Activated CD4-positive, alpha-beta T cell treated with anti-CD3 and anti-CD28 coated beads, Interleukin-2, amount 10 ng/mL, durations not matched to agents 7 days and 5 days (primary cell): ENCODE data around the gene ARID3B. TPM values are rescaled to one million over a fixed set of nuclear protein-coding genes. Genes with fewer than 3 reads are reported as not detected.
A peak's percentile ranks its signal among the peaks of the same experiment; 100 is the strongest.

Experiments
- CTCF ChIA-PET: fragments of 350-600 bp; sonication (Branson Sonifier 250); formaldehyde crosslinking; loops from one replicate; lab custom pipeline; 2021; ENCODE audit warnings: antibody characterized with exemption; lab: Charles Lee
- POLR2A ChIA-PET: fragments of 350-600 bp; sonication (Branson Sonifier 250); formaldehyde crosslinking; loops from one replicate; lab custom pipeline; 2021; ENCODE audit warnings: antibody characterized with exemption; lab: Charles Lee
- DNase-seq: peaks from one replicate; pipeline ENCODE4 v3.0.0-alpha.2; 2020
- H3K27ac Mint-ChIP-seq: one replicate; pipeline ENCODE4 v1.8.0; 2021; ENCODE audit warnings: mild to moderate bottlenecking, moderate library complexity, mixed read lengths
- H3K27me3 Mint-ChIP-seq: one replicate; pipeline ENCODE4 v1.8.0; 2021; ENCODE audit warnings: mixed read lengths
- H3K36me3 Mint-ChIP-seq: one replicate; pipeline ENCODE4 v1.8.0; 2021; ENCODE audit warnings: low read depth, mixed read lengths
- H3K4me1 Mint-ChIP-seq: one replicate; pipeline ENCODE4 v1.8.0; 2021; ENCODE audit warnings: mixed read lengths
- H3K4me3 Mint-ChIP-seq: one replicate; pipeline ENCODE4 v1.8.0; 2021; ENCODE audit warnings: mild to moderate bottlenecking, moderate library complexity, mixed read lengths
- H3K9me3 Mint-ChIP-seq: one replicate; pipeline ENCODE4 v1.8.0; 2021; ENCODE audit warnings: mixed read lengths
- total RNA-seq, 2 experiments: library from RNA; stranded (reverse); gene quantifications; one replicate each; pipeline ENCODE4 v1.2.3, GENCODE V29; 2021

Gene ARID3B
- total RNA-seq, 2 experiments from 2014 or later = 28.3 to 29.0 TPM

- H3K36me3 Mint-ChIP-seq = peaks cover 10% of the 10 kb centered on the region
- peak overlapping the region; percentile 96 for H3K27ac Mint-ChIP-seq
- H3K4me3 Mint-ChIP-seq = peak overlapping the region; percentile 95
- H3K27me3 Mint-ChIP-seq = no peaks in the 10 kb centered on the region
- no peaks in the 10 kb centered on the region for H3K9me3 Mint-ChIP-seq
- H3K4me1 Mint-ChIP-seq = peaks cover 19% of the 10 kb centered on the region
- ChIA-PET POLR2A (interaction anchor here (0.6 kb wide), 1 partner anchor 9 kb away, joined by 7 read pairs; no protein-coding TSS in a partner anchor), CTCF (interaction anchor here (0.7 to 2.2 kb wide), 3 partner anchors 11 to 58 kb away, joined by 3 to 9 read pairs (median 7); partner anchors contain the start of gene ARID3B)
- DNase-seq = no peak
Measured at GRCh38 chr15:74599156-74599555, 58.1 kb downstream of the ARID3B start.

- no peak overlapping the region for H3K4me3 Mint-ChIP-seq
- H3K4me1 Mint-ChIP-seq = peaks cover 14% of the 10 kb centered on the region
- no peaks in the 10 kb centered on the region for H3K9me3 Mint-ChIP-seq
- CTCF ChIA-PET = interaction anchor here (1.2 to 3.0 kb wide), 4 partner anchors 9 to 21 kb away, joined by 3 to 19 read pairs (median 3); partner anchors contain the start of gene CLK3
- no peaks in the 10 kb centered on the region for H3K27me3 Mint-ChIP-seq
- H3K36me3 Mint-ChIP-seq = peaks cover 5% of the 10 kb centered on the region
- peak overlapping the region; percentile 50 for H3K27ac Mint-ChIP-seq
- POLR2A ChIA-PET = no interaction called here
- DNase-seq = no peak
Measured at GRCh38 chr15:74603026-74603788, 62.2 kb downstream of the ARID3B start.

DNA sequence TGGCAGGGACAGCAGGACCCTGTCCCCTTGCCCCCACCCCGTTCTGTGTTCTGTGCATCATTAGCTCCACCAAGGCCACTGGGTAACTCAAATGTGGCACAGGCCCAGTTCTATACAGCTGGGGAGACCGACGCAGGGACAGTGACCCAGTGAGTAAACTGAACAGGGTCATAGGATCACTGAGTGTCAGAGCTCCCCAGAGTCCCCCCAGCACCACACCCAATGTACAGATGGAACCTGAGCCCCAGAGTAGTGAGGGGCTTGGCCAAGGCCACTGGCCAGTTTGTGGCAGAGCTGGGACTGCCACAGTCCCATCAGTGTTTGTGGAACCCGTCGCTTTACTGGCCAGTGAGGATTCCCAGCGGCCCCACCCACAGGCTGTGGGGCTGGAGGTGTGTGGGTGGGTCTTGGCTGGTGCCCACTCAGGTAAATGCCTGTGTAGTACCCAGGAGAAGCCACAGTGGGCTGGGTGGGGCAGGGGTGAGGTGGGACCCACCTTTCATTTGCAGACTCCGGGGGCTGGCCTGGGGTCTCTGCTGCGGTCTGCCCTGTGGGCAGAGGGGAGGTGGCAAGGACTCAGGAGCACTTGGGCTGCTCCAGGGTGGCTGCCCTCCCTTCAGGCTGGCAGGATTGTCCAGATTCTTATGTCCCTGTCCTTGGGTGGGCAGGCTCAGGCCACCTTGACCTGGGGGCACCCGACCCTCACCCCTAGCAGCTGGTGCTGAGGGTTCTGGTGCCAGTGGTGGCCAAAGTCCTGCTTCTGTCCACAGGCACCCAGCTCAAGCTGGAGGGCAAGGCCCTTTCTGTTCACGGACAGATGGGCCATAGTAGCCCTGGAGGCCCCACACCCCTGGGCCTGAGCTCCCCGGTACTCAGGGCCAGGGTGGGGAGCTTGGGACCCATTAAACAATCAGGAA is 63.0 kb downstream of the ARID3B start:
- H3K9me3 Mint-ChIP-seq = no peaks in the 10 kb centered on the region
- no peak for DNase-seq
- no peak overlapping the region for H3K27ac Mint-ChIP-seq
- H3K4me3 Mint-ChIP-seq = no peak overlapping the region
- no peaks in the 10 kb centered on the region for H3K36me3 Mint-ChIP-seq
- H3K27me3 Mint-ChIP-seq = no peaks in the 10 kb centered on the region
- peaks cover 5% of the 10 kb centered on the region for H3K4me1 Mint-ChIP-seq
- CTCF ChIA-PET = interaction anchor here (0.5 to 3.0 kb wide), 6 partner anchors 8 to 207 kb away, joined by 3 to 19 read pairs (median 3); partner anchors contain the start of gene CLK3
- POLR2A ChIA-PET = no interaction called here

DNA sequence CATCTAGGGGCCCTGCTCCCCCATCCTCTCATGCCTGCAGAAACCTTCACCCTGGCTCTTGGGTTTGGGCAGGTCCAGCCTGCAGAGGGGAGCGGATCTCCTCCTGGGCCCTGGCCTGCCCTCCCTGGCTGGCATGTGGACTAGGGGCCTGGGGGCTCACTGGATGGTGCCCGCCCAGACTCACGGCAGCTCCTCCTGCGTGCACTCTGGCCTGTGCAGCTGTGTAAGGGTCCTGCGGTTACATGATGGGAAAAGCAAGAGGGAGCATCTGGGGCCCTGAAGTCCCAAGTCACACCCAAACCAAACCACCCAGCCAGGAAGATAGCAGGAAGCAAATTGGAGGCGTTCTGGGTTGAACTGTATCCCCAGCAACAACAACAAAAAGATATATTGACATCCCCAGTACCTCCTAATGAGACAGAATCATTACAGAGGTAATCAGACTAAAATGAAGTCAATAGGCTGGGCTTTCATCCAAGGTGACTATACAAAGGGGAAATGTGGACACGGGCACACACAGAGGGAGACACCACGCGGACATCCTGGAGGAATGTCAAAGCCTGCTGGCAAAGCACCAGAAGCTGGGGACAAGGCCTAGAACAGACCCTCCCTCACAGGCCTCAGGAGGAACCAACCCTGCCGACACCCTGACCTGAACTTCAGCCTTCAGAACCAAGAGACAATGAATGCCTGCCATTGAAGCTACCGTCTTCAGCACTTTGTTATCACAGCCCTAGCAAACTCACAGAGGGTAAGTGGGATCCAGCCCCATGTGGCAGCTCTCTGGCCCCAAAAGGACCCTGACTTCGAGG is 64.2 kb downstream of the ARID3B start:
- Mint-ChIP-seq H3K27ac (no peak overlapping the region), H3K4me3 (no peak overlapping the region), H3K9me3 (no peaks in the 10 kb centered on the region), H3K27me3 (no peaks in the 10 kb centered on the region), H3K36me3 (no peaks in the 10 kb centered on the region), H3K4me1 (no peaks in the 10 kb centered on the region)
- CTCF ChIA-PET = interaction anchor here (0.6 to 3.0 kb wide), 2 partner anchors 10 to 995 kb away, joined by 3 to 19 read pairs; partner anchors contain the start of gene CLK3
- DNase-seq = no peak
- POLR2A ChIA-PET = no interaction called here

DNA sequence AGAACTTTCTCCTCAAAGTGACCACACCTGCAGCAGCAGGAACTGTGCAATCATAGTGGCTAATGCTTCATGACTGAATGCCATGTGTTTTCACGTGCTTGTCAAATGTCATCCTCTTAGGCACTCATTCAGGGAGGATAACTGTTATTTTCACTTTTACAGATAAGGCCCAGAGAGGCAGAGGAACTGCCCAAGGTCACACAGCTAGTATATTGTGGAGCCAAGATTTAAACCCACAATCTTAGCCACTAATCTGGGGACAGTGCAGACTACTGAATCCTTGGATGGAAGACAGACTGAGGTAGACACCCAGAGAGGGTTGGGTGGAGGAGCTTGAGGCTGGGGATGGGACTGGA is 64.8 kb downstream of the ARID3B start:
- ChIA-PET CTCF (interaction anchor here (3.0 kb wide), 1 partner anchor 9 kb away, joined by 19 read pairs; the partner anchor contains the start of gene CLK3), POLR2A (no interaction called here)
- H3K27me3 Mint-ChIP-seq = no peaks in the 10 kb centered on the region

DNA sequence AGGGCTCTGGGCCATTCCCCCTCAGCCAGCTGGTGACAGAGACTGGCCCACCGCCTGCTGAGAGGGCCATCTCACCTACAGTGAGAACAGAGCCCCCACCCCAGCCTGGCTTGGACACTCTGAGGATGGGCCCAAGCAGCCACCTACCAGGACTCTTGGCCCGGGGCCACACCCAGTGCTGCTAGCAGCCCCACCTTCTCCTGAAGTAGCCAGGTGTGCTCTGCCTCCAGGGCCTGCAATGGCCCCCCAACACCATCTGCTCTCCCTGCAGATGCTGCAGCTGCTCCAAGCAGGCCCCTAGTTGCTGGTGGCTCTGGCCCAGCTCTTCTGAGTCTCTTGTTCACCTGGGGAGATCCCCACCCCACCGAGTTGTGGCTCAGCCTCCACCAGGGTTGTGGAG is 67.8 kb downstream of the ARID3B start:
- H3K4me3 Mint-ChIP-seq = no peak overlapping the region
- no peak overlapping the region for H3K27ac Mint-ChIP-seq
- DNase-seq = no peak
- H3K9me3 Mint-ChIP-seq = no peaks in the 10 kb centered on the region
- POLR2A ChIA-PET = no interaction called here
- H3K4me1 Mint-ChIP-seq = peaks cover 9% of the 10 kb centered on the region
- no peaks in the 10 kb centered on the region for H3K27me3 Mint-ChIP-seq
- CTCF ChIA-PET = interaction anchor here (1.0 kb wide), 1 partner anchor 13 kb away, joined by 3 read pairs; no protein-coding TSS in a partner anchor
- no peaks in the 10 kb centered on the region for H3K36me3 Mint-ChIP-seq

More for the DNA sequence above, 64.8 kb downstream of the ARID3B start:
- DNase-seq = no peak
- Mint-ChIP-seq H3K9me3 (no peaks in the 10 kb centered on the region), H3K27ac (no peak overlapping the region), H3K36me3 (no peaks in the 10 kb centered on the region), H3K4me1 (no peaks in the 10 kb centered on the region), H3K4me3 (no peak overlapping the region)

DNA sequence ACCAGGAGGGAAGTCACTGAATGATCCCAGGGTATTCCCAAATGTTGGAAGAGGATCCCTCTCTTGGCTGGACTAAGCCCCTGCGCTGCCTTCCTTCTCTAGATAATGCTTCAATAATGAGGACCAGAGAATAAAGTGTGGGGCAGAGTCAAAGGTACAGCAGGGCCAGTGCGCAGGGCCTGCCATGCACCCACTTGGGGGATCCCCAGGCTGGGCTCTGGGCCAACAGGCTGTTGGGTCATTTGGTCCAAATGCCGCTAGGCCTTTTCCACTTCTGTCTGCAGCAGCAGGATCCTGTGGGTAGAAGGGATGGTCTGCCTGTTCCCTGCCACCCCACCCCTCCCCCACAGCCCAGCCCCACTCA is 68.9 kb downstream of the ARID3B start:
- no peak overlapping the region for H3K4me3 Mint-ChIP-seq
- H3K27me3 Mint-ChIP-seq = no peaks in the 10 kb centered on the region
- POLR2A ChIA-PET = no interaction called here
- H3K9me3 Mint-ChIP-seq = no peaks in the 10 kb centered on the region
- H3K36me3 Mint-ChIP-seq = no peaks in the 10 kb centered on the region
- H3K27ac Mint-ChIP-seq = no peak overlapping the region
- CTCF ChIA-PET = interaction anchor here (1.5 to 15.1 kb wide), 2 partner anchors 12 to 23 kb away, joined by 7 to 144 read pairs; no protein-coding TSS in a partner anchor
- peaks cover 13% of the 10 kb centered on the region for H3K4me1 Mint-ChIP-seq
- DNase-seq = no peak

DNA sequence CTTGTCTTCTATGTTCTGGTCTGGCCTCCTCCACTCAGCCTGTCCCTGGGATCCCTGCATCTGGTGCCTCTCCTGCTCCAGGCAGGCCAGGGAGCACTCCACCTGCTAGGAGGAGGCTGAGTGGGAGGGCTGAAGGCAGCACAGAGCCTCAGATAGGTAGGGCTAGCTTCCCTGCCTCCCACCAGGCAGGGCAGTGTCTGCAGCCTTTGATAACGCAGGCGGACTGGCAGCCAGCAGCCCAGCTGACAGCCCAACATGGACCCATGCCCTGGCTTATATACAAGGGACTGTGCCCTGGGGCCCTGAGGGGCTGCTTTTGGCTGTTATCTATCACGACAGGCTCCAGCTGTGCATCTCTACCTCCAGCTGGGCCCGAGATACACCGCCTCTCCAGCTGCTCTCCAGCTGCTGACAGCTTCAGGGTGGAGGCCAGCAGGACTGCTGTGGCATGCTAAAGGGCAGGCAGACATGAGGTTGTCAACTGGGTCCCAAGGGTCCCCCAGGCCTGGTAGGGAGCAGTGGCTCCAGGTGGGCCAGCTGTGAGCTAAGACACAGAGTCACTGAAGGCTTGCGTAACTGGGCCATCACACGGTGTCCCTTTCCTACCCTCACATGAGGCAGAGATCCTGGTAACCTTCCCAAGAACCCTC is 69.4 kb downstream of the ARID3B start:
- H3K9me3 Mint-ChIP-seq = no peaks in the 10 kb centered on the region
- H3K36me3 Mint-ChIP-seq = no peaks in the 10 kb centered on the region
- H3K27me3 Mint-ChIP-seq = no peaks in the 10 kb centered on the region
- no peak for DNase-seq
- CTCF ChIA-PET = interaction anchor here (0.6 to 15.1 kb wide), 3 partner anchors 12 to 45 kb away, joined by 3 to 144 read pairs (median 7); no protein-coding TSS in a partner anchor
- H3K4me1 Mint-ChIP-seq = peaks cover 13% of the 10 kb centered on the region
- no peak overlapping the region for H3K4me3 Mint-ChIP-seq
- H3K27ac Mint-ChIP-seq = no peak overlapping the region
- POLR2A ChIA-PET = no interaction called here

GRCh38 chr15:74611341-74611740 is 70.3 kb downstream of the ARID3B start:
- ChIA-PET CTCF (interaction anchor here (1.5 to 15.1 kb wide), 2 partner anchors 13 to 21 kb away, joined by 7 to 144 read pairs; no protein-coding TSS in a partner anchor), POLR2A (no interaction called here)
- peaks cover 2% of the 10 kb centered on the region for H3K36me3 Mint-ChIP-seq
- H3K4me3 Mint-ChIP-seq = no peak overlapping the region
- H3K27ac Mint-ChIP-seq = no peak overlapping the region
- H3K9me3 Mint-ChIP-seq = no peaks in the 10 kb centered on the region
- H3K27me3 Mint-ChIP-seq = no peaks in the 10 kb centered on the region
- H3K4me1 Mint-ChIP-seq = peaks cover 13% of the 10 kb centered on the region
- no peak for DNase-seq

GRCh38 chr15:74611834-74612233 is 70.8 kb downstream of the ARID3B start:
- no peaks in the 10 kb centered on the region for H3K27me3 Mint-ChIP-seq
- peaks cover 18% of the 10 kb centered on the region for H3K4me1 Mint-ChIP-seq
- H3K27ac Mint-ChIP-seq = no peak overlapping the region
- peaks cover 6% of the 10 kb centered on the region for H3K36me3 Mint-ChIP-seq
- ChIA-PET CTCF (interaction anchor here (0.8 to 15.1 kb wide), 3 partner anchors 9 to 176 kb away, joined by 3 to 144 read pairs (median 6); no protein-coding TSS in a partner anchor), POLR2A (no interaction called here)
- no peaks in the 10 kb centered on the region for H3K9me3 Mint-ChIP-seq
- no peak overlapping the region for H3K4me3 Mint-ChIP-seq
- DNase-seq = no peak

- ChIA-PET POLR2A (no interaction called here), CTCF (interaction anchor here (0.8 to 15.1 kb wide), 6 partner anchors 8 to 230 kb away, joined by 3 to 144 read pairs (median 4); no protein-coding TSS in a partner anchor)
- Mint-ChIP-seq H3K9me3 (no peaks in the 10 kb centered on the region), H3K4me1 (peaks cover 27% of the 10 kb centered on the region), H3K27me3 (no peaks in the 10 kb centered on the region), H3K27ac (no peak overlapping the region), H3K4me3 (peak overlapping the region; percentile 85), H3K36me3 (peaks cover 11% of the 10 kb centered on the region)
- DNase-seq = no peak
Measured at GRCh38 chr15:74612677-74613076, 71.7 kb downstream of the ARID3B start.
